Limb (tissue), 2 donors: ENCODE data around the gene BMP4.

Experiments
- DNase-seq, 2 donors: peaks; one replicate each; pipeline ENCODE4 v3.0.0-alpha.2; 2016; ENCODE audit errors: extremely low spot score in 2 of 2

BMP4 gene

DNA sequence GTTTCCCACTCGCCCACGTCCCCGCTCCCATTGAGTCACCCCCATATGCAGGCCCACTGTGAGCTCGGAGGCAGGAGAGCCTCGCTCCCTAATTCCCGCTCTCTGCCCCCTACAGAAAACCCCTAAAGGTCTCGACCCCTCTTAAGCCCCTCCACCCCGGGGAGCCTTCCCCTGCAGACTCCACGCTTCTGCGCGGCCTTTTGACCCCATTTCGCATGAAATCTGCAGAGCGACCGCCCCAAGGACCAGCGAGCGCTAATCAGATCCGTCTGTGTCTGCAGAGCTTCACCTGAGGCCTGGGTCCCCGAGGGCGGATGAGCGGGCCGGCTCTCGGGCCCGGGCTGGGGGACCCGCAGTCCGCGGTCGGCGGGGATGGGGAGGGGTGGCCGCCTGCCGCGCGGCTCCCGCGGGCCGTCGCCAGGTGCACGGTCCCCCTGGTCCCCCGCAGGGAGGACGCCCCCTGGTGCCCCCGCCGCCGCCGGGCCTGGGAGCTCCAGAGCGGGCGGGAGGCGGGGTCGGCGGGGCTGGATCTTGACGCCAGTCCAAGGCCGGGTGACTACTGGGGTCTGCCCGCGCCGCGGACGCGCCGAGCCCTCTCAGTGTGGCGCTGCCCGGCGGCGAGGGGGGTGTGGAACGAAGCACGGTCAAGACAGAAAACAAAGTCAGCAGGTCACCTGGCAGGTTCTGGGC lies 10.1 kb downstream of the BMP4 start:
- peak in 1 of 2 donors; percentile 63 for DNase-seq

- DNase-seq = no peak
Observed at GRCh38 chr14:53946071-53946403, 10.6 kb downstream of the BMP4 start.

- DNase-seq = no peak
Observed at GRCh38 chr14:53943751-53944083, 12.9 kb downstream of the BMP4 start.

DNA sequence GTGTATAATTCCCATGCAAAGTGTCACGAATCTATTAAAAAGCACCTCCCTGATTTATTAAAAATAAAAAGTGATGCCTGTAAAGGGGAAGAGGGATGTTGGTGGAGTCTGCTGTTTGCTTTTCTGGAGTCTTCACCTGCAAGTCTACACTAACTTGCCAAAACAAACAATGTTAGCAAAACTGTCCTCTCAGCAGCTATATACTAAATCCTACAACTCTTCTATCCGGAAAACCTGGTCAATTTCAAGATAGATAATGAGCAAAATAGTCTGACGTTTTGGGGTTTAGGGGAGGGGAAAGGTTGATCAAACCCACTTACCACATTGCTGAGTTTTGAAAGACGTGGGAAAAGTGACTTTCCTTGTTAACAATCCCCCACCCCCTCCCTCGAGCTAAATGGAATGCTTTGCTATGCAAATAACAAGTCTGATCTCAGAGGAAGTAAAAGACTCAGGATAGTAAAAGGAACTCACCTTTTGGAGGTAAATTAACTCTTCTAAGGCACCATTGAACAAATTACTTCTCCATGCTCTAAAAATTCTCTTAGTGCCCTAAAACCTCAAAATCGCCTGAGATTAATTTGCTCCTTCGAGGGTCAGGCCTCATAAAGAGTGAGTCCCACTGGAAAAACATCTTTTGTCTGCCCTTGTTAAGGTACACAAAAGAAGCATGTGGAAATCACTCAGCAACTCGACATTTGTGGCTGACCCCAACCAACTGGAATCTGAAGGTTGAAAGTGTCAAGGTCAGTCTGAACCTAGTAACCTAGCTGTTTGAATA lies 13.5 kb downstream of the BMP4 start:
- no peak for DNase-seq

GRCh38 chr14:53938136-53938837 lies 18.3 kb downstream of the BMP4 start:
- DNase-seq = no peak

DNA sequence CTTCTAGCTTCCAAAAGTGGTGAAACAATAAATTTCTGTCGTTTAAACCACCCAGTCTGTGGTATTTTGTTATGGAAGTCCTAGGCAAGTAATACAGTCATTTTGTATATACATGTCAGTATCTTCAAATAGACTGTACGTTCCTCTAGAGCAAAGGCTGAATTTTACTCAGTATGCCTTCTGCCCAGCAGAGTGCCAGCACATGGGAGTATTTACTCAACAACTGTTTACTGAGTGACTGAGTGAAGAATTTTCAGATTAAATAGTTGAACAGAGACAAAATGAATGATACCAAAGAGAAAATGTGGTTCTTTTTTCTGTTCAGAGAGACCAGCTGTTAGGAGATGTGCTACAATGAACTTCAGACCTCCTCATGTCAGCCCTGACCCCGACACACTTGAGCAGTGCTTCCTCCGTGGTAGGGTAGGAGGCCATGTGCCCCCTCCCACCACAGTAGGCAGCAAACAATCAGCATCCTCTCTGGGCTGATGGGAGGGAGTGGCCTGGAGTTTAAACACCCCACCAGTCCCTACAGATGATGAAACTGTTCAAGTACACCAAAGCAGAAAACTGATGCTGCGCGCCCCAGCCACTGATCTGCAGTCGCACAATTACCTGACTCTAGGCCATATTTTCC lies 21.7 kb downstream of the BMP4 start:
- no peak for DNase-seq

- no peak for DNase-seq
Observed at GRCh38 chr14:53932966-53933365, 23.7 kb downstream of the BMP4 start.

DNA sequence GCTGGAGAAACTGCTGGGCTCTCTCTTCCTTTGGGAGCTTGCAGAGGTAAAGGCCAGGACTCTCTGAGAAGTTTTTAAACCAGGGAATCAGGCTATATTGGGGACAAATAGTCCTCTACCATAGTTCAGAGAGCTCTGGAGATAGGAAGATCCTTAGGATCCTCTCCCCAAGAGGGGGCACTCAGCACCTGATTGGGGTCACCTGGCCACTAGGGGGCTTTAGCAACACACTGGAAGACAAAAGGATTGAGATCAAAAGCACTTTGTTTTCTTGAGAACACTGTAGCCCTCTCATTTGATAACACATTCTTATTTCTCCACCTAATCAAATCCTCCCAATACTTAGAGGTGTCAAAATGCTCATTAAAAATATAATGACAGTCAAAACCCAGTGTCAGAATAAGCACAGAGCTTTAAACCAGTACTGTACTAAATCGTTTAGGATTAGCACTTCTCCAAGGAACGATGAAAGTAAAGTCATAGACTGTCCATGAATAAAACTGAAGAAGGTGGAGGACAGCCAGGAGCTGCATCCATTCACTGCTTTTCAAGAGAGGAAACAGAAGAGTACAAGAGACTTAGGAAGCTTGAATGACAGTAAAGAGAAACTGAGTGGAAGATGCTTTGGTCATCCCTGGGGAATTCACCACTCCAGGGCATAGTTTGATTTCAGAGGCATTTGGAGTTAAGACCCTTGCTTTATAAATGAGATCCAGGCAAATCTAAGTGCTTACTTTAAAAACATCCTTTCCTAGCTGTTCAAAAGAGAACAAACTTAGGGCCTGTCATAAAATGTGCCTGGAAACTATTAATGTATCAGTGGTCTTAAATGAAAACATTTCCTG lies 26.5 kb downstream of the BMP4 start:
- DNase-seq = no peak

GRCh38 chr14:53927171-53927570 lies 29.5 kb downstream of the BMP4 start:
- DNase-seq = no peak

GRCh38 chr14:53925201-53925766 lies 31.3 kb downstream of the BMP4 start:
- no peak for DNase-seq

GRCh38 chr14:53924753-53925152 lies 31.9 kb downstream of the BMP4 start:
- DNase-seq = no peak

- no peak for DNase-seq
Observed at GRCh38 chr14:53921027-53921426, 35.6 kb downstream of the BMP4 start.

- DNase-seq = no peak
Observed at GRCh38 chr14:53916239-53916638, 40.4 kb downstream of the BMP4 start.

DNA sequence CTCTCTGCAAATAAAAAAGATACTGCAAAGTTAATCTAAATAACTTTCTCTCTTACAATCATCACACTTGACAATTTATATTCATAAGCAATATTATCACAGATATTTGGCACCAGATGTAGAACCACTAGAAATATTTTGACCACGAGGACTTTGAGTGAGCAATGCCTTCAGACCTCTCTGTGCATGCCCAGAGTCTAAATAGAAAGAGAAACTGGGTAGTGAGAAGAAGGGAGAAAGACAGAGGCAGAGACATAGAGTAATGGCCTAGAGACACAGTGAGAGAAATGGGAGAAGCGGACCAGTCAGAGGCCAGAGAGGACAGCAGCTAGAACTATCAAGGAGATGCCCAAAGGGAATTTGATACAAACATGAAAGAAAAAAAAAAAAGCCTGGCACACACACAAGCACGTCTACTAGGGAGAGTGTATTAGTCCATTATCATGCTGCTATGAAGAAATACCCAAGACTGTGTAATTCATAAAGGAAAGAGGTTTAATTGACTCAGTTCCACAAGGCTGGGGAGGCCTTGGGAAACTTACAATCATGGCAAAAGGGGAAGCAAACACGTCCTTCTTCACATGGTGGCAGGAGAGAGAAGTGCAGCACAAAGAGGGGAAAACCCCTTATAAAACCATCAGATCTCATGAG lies 41.1 kb downstream of the BMP4 start:
- no peak for DNase-seq

DNA sequence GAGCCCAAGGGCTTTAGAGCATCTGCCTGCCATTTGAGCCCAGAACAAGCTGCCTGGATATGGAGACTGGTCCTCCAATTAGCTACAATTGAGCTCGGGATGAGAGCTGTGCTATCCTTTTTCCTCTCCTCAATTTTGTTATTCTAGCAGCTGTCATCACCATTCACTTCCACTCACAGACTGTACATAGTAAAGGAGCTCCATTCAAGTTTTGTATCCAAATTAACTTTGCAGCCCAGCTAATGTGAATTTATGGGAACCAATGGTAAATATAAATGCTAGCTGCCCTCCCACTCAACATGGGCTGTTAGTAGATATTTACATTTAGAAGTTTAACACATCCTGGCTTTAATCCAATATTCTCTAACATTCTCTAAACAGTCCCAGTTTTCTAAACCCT lies 44.6 kb downstream of the BMP4 start:
- peak in 1 of 2 donors; percentile 29 for DNase-seq

GRCh38 chr14:53908416-53908815 lies 48.2 kb downstream of the BMP4 start:
- DNase-seq = no peak

DNA sequence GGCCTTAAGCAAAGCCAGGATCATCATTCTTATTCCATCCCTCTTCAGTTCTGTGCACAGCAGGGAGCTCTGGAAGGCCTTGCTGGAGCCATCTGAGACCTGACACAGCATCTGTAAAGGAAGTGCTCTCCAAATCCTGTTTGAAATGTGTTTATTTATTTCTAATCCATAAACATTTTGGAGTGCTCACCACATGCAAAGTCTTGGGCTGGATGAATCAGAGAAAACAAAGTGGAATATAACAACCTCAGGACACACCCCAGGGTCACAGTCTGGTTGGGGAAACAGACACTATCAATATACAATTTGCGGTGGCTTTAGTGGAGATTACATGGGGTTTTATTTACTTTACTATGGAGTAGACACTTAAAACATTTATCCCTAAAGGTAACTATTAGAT lies 54.3 kb downstream of the BMP4 start:
- no peak for DNase-seq

- DNase-seq = no peak
Observed at GRCh38 chr14:53900499-53900898, 56.1 kb downstream of the BMP4 start.
